Endothelial cell of umbilical vein (primary cell): ENCODE results near the gene MAST4.

Experiments
- EZH2 ChIP-seq: IDR thresholded peaks from 2 replicates; pipeline ENCODE4 v1.6.1; 2012; ENCODE audit warnings: borderline replicate concordance, low read depth, mild to moderate bottlenecking, moderate library complexity, low read length, inconsistent platforms; ENCODE audit not compliant: severe bottlenecking
- FOS ChIP-seq: IDR thresholded peaks from 2 replicates; pipeline ENCODE4 v1.6.1; 2011; ENCODE audit warnings: mild to moderate bottlenecking, low read length, moderate library complexity, borderline replicate concordance; ENCODE audit not compliant: insufficient read depth
- JUN ChIP-seq: IDR thresholded peaks from 2 replicates; pipeline ENCODE4 v1.6.1; 2011; ENCODE audit warnings: borderline replicate concordance, low read depth; ENCODE audit not compliant: insufficient read length, insufficient read depth
- MYC ChIP-seq: IDR thresholded peaks from one replicate; pipeline ENCODE4 v1.6.1; 2011; ENCODE audit warnings: mild to moderate bottlenecking, low read depth, low read length
- POLR2A ChIP-seq: IDR thresholded peaks from 2 replicates; pipeline ENCODE4 v1.6.1; 2012; ENCODE audit warnings: low read depth, mild to moderate bottlenecking, control low read depth, low read length
- POLR2AphosphoS5 ChIP-seq: IDR thresholded peaks from 2 replicates; pipeline ENCODE4 v1.6.1; 2012; ENCODE audit warnings: low read depth, mild to moderate bottlenecking, control low read depth, low read length, moderate library complexity; ENCODE audit not compliant: insufficient read depth
- TF ChIP-seq, protein P1 (sequence below), 2 donors: IDR thresholded peaks; 1 replicate in 1 of 2; 2 replicates in 1 of 2; pipeline ENCODE4 v1.5.1; 2011; ENCODE audit warnings: low read length in 2 of 2, mild to moderate bottlenecking in 2 of 2, moderate library complexity in 2 of 2, control low read depth in 1 of 2, inconsistent platforms in 1 of 2, low read depth in 1 of 2; ENCODE audit not compliant: insufficient read depth in 1 of 2; ENCODE audit errors: extremely low read depth in 1 of 2
- TF ChIP-seq, protein P2 (sequence below): IDR thresholded peaks from 2 replicates; pipeline ENCODE4 v1.6.1; 2011; ENCODE audit not compliant: insufficient read depth, insufficient read length

DNA sequence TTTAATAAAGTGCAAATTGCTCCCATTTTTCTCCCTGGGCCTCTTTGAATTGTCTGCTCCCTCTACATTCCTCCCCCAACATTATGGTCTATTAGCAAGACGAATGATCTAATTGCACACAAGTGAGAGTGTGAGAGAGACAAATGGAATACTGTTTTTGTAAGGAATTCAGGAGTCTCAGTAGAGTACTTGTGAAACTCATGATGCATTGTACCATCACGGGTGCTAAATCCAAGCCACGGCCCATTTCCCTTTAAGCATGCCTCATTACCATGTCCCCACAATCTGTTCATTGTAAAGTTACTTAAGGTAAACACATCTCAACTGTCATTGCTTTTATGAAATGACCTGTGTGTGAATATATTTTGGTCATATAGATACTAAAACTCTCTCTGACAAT, 537.6 kb downstream of the MAST4 start:
- TF ChIP-seq POLR2A (no peak), POLR2AphosphoS5 (no peak), JUN (no peak), EZH2 (no peak), MYC (no peak), FOS (no peak)
- TF ChIP-seq, protein P1, sequence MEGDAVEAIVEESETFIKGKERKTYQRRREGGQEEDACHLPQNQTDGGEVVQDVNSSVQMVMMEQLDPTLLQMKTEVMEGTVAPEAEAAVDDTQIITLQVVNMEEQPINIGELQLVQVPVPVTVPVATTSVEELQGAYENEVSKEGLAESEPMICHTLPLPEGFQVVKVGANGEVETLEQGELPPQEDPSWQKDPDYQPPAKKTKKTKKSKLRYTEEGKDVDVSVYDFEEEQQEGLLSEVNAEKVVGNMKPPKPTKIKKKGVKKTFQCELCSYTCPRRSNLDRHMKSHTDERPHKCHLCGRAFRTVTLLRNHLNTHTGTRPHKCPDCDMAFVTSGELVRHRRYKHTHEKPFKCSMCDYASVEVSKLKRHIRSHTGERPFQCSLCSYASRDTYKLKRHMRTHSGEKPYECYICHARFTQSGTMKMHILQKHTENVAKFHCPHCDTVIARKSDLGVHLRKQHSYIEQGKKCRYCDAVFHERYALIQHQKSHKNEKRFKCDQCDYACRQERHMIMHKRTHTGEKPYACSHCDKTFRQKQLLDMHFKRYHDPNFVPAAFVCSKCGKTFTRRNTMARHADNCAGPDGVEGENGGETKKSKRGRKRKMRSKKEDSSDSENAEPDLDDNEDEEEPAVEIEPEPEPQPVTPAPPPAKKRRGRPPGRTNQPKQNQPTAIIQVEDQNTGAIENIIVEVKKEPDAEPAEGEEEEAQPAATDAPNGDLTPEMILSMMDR (IDR thresholded peaks at IDR 0.05; ENCODE audit: extremely low read depth in 1 of 2, insufficient read depth in 1 of 2, low read depth in 1 of 2, low read length in 2 of 2), result no peak
- TF ChIP-seq, protein P2, sequence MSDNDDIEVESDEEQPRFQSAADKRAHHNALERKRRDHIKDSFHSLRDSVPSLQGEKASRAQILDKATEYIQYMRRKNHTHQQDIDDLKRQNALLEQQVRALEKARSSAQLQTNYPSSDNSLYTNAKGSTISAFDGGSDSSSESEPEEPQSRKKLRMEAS, result no peak
